Esophagus muscularis mucosa (tissue), 4 donors: ENCODE results near the gene MKS1. TPM values are rescaled to one million over a fixed set of nuclear protein-coding genes. Genes with fewer than 3 reads are reported as not detected.

Source experiments
- DNase-seq: peaks from one replicate; pipeline ENCODE4 v3.0.0-alpha.2; 2017; ENCODE audit errors: extremely low spot score
- H3K27ac ChIP-seq, 4 donors: fragments of 200-600 bp; sonication (generic); replicated peaks in 1 of 4; 1 replicate in 3 of 4; 2 replicates in 1 of 4; pipeline ENCODE4 v1.5.1; 2016 to 2019; ENCODE audit warnings: mild to moderate bottlenecking in 1 of 4
- H3K27me3 ChIP-seq, 4 donors: fragments of 200-600 bp; sonication (generic); one replicate each; pipeline versions ENCODE4 v1.5.1 to v1.6.0; 2016 to 2019
- H3K36me3 ChIP-seq, 4 donors: fragments of 200-600 bp; sonication (generic); one replicate each; pipeline ENCODE4 v1.5.1; 2016 to 2019
- H3K4me1 ChIP-seq, 4 donors: fragments of 200-600 bp; sonication (generic); one replicate each; pipeline ENCODE4 v1.5.1; 2016 to 2019
- H3K4me3 ChIP-seq, 4 donors: fragments of 200-600 bp; sonication (generic); 1 replicate in 2 of 4; 2 replicates in 2 of 4; pipeline ENCODE4 v1.5.1; 2016 to 2019; ENCODE audit warnings: mild to moderate bottlenecking in 4 of 4, moderate library complexity in 1 of 4
- H3K9me3 ChIP-seq, 4 donors: fragments of 200-600 bp; sonication (generic); 1 replicate in 3 of 4; 2 replicates in 1 of 4; pipeline ENCODE4 v1.5.1; 2016 to 2019
- EP300 ChIP-seq: sonication (generic); formaldehyde crosslinking; IDR thresholded peaks from one replicate; pipeline ENCODE4 v1.6.1; 2017; ENCODE audit warnings: antibody characterized with exemption
- POLR2A ChIP-seq: fragments of 450-650 bp; IDR thresholded peaks from one replicate; pipeline ENCODE4 v1.6.1; 2017; ENCODE audit warnings: antibody characterized with exemption, moderate library complexity, mild to moderate bottlenecking, low read depth
- POLR2AphosphoS5 ChIP-seq, 2 donors: sonication (generic); formaldehyde crosslinking; IDR thresholded peaks; one replicate each; pipeline ENCODE4 v1.6.1; 2017; ENCODE audit warnings: antibody characterized with exemption in 2 of 2
- WGBS: methylation state at CpG from one replicate; pipeline ENCODE4 v1.1.5; 2018; 5-methylcytosine and 5-hydroxymethylcytosine counted together
- intact Hi-C: fragments of 100-400 bp; cut with DNase I; formaldehyde crosslinking; loops from one replicate; pipeline ENCODE4 v1.15.1; 2023
- total RNA-seq, 4 donors: library from RNA; depleted of rRNA; stranded (reverse); fragments of >200 nt; gene quantifications; one replicate each; pipeline versions ENCODE4 v1.1.0 to v1.2.1, GENCODE V29; 2016
- TF ChIP-seq, protein P1 (sequence below), 3 experiments: fragments of 200-600 bp in 2 of 3; fragments of 450-650 bp in 1 of 3; sonication (generic) in 2 of 3; IDR thresholded peaks; one replicate each; pipeline ENCODE4 v1.5.1; 2017 to 2019; ENCODE audit warnings: antibody characterized with exemption in 3 of 3, mild to moderate bottlenecking in 2 of 3, moderate library complexity in 1 of 3

MKS1 gene
- total RNA-seq, 4 donors from 2014 or later: 6.2 to 12.5 (median 6.9) TPM

GRCh38 chr17:58265271-58265670 is 46.2 kb upstream of the MKS1 start:
- no peak for TF ChIP-seq POLR2A
- no peak for TF ChIP-seq EP300
- no peak for TF ChIP-seq POLR2AphosphoS5 (IDR thresholded peaks at IDR 0.05)
- TF ChIP-seq, protein P1, sequence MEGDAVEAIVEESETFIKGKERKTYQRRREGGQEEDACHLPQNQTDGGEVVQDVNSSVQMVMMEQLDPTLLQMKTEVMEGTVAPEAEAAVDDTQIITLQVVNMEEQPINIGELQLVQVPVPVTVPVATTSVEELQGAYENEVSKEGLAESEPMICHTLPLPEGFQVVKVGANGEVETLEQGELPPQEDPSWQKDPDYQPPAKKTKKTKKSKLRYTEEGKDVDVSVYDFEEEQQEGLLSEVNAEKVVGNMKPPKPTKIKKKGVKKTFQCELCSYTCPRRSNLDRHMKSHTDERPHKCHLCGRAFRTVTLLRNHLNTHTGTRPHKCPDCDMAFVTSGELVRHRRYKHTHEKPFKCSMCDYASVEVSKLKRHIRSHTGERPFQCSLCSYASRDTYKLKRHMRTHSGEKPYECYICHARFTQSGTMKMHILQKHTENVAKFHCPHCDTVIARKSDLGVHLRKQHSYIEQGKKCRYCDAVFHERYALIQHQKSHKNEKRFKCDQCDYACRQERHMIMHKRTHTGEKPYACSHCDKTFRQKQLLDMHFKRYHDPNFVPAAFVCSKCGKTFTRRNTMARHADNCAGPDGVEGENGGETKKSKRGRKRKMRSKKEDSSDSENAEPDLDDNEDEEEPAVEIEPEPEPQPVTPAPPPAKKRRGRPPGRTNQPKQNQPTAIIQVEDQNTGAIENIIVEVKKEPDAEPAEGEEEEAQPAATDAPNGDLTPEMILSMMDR (IDR thresholded peaks at IDR 0.05): no peak
- Histone ChIP-seq H3K36me3 (no peaks in the 10 kb centered on the region), H3K27me3 (peaks cover 0 to 51% (median 2%) of the 10 kb centered on the region in 4 donors), H3K4me3 (no peak overlapping the region), H3K4me1 (no peaks in the 10 kb centered on the region), H3K9me3 (no peaks in the 10 kb centered on the region), H3K27ac (no peak overlapping the region)
- 76% methylated on average over 4 of the region's 4 CpGs for WGBS
- intact Hi-C loops: no loop called here
- no peak for DNase-seq

- H3K4me3 ChIP-seq: no peak overlapping the region
- no peaks in the 10 kb centered on the region for H3K36me3 ChIP-seq
- no peaks in the 10 kb centered on the region for H3K4me1 ChIP-seq
- no peak overlapping the region for H3K27ac ChIP-seq
- DNase-seq: peak; percentile 75
- intact Hi-C loops: no loop called here
- WGBS: 72% methylated on average over 6 of the region's 6 CpGs
- H3K27me3 ChIP-seq: peaks cover 0 to 51% (median 2%) of the 10 kb centered on the region in 4 donors
- no peak for TF ChIP-seq POLR2A
- no peak for TF ChIP-seq POLR2AphosphoS5 (IDR thresholded peaks at IDR 0.05)
- TF ChIP-seq, protein P1 (IDR thresholded peaks at IDR 0.05): no peak
- TF ChIP-seq EP300: no peak
- no peaks in the 10 kb centered on the region for H3K9me3 ChIP-seq
Measured at GRCh38 chr17:58264407-58265103, 45.5 kb upstream of the MKS1 start.

DNA sequence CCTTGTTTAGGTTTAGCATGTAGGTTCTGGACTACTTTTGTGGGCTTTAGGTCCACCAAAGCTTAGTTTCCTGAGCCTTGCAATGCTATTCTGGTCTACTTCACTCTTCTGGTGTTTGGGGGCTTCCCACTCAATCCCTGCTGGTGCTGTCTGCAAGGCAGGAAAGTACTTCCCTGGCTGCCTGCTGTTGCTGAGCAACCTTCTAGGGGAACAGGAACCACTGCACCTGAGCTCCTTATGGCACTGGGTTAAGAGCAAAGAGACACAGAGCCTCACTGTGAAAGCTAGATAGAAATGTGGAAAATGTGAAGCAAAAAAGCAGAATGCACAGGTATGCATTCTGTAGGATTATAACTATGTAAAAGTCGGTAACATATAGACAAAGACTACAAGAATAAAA is 44.7 kb upstream of the MKS1 start:
- no peaks in the 10 kb centered on the region for H3K4me1 ChIP-seq
- DNase-seq: peak; percentile 55
- H3K4me3 ChIP-seq: no peak overlapping the region
- H3K36me3 ChIP-seq: no peaks in the 10 kb centered on the region
- peaks cover 0 to 51% (median 2%) of the 10 kb centered on the region in 4 donors for H3K27me3 ChIP-seq
- WGBS: 78% methylated on average over 1 of the region's 1 CpG
- no peaks in the 10 kb centered on the region for H3K9me3 ChIP-seq
- TF ChIP-seq POLR2A: no peak
- TF ChIP-seq, protein P1 (IDR thresholded peaks at IDR 0.05): no peak
- no peak for TF ChIP-seq POLR2AphosphoS5 (IDR thresholded peaks at IDR 0.05)
- TF ChIP-seq EP300: no peak
- no peak overlapping the region for H3K27ac ChIP-seq
- intact Hi-C loops: no loop called here

GRCh38 chr17:58262149-58262548 is 43.1 kb upstream of the MKS1 start:
- Histone ChIP-seq H3K27me3 (peaks cover 0 to 42% (median 2%) of the 10 kb centered on the region in 4 donors), H3K27ac (no peak overlapping the region)
- 84% methylated on average over 11 of the region's 11 CpGs for WGBS

More at GRCh38 chr17:58262149-58262548, 43.1 kb upstream of the MKS1 start:
- Histone ChIP-seq H3K36me3 (no peaks in the 10 kb centered on the region), H3K4me3 (no peak overlapping the region), H3K9me3 (no peaks in the 10 kb centered on the region), H3K4me1 (no peaks in the 10 kb centered on the region)
- DNase-seq: peak; percentile 55
- TF ChIP-seq POLR2AphosphoS5 (IDR thresholded peaks at IDR 0.05) (no peak), POLR2A (no peak), EP300 (no peak)
- TF ChIP-seq, protein P1 (IDR thresholded peaks at IDR 0.05): no peak
- intact Hi-C loops: no loop called here
